GM19240 (cell line): Measurements from ENCODE around the gene PUSL1.

Experiments used
- DNase-seq: peaks from one replicate; pipeline ENCODE4 v3.0.0; 2011; ENCODE audit warnings: low spot score; ENCODE audit not compliant: insufficient read length

Gene PUSL1

DNA sequence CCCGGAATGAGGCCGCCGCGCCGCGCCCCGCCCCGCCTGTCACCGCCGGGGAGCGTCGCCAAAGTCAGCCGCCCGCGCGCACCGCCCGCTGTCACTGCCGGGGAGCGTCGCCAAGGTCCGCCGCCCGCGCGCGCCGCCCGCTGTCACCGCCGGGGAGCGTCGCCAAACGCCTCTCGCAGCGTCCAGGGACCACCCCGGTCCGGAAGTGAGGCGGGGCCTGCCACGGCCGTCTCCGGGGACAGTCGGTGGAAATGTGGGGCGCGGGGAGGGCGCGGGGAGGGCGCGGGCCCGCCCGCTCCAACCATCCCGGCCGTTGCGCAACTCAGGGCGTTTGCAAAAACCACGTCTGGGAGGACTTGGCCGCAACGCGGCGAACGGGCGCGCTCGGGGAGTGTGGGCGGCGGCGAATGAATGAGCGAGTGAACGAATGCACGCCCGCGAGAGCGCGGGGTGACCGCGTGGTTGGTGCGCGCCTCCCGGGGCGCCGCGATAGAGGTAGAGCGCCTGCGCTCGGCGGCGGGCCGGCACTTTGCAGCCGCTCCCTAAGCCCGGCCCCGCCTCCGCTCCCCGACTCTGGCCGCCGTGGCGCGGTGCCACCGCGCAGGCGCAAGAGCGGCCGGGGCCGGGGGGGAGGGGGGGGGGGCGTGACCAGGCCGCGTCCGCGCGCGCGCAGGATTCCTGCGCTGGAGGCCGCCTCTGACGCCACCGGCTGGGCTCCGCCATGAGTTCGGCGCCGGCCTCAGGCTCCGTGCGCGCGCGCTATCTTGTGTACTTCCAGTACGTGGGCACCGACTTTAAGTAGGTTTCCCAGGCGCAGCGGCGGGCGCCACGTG, at the start of gene PUSL1, which contains the start of gene ACAP3:
Gene PUSL1, plus strand, starts transcription at position 675 of the 833 bp plus-strand sequence. Its CDS starts 47 bp downstream, at position 722.
Gene ACAP3, minus strand, starts transcription at position 8 of the 833 bp plus-strand sequence. CDS start 115 bp downstream, outside the sequence.
- peak; percentile 96 for DNase-seq

DNA sequence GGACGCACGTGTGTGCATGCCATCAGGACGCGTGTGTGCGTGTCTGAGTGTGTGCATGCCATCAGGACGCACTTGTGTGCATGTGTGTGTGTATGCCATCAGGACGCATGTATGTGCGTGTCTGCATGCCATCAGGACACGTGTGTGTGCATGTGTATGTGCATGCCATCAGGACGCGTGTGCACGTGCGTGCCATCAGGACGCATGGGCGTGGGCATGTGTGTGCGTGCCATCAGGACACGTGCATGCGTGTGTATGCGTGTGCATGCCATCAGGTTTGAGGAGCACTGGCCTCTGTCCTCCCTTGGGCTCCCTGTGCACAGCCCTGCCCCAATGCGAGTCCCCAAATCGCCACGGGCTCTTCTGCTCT, 49.3 kb upstream of the PUSL1 start:
- no peak for DNase-seq

GRCh38 chr1:1259540-1259939, 48.9 kb upstream of the PUSL1 start:
- no peak for DNase-seq

- no peak for DNase-seq
Measured at GRCh38 chr1:1259951-1260600, 48.3 kb upstream of the PUSL1 start.

DNA sequence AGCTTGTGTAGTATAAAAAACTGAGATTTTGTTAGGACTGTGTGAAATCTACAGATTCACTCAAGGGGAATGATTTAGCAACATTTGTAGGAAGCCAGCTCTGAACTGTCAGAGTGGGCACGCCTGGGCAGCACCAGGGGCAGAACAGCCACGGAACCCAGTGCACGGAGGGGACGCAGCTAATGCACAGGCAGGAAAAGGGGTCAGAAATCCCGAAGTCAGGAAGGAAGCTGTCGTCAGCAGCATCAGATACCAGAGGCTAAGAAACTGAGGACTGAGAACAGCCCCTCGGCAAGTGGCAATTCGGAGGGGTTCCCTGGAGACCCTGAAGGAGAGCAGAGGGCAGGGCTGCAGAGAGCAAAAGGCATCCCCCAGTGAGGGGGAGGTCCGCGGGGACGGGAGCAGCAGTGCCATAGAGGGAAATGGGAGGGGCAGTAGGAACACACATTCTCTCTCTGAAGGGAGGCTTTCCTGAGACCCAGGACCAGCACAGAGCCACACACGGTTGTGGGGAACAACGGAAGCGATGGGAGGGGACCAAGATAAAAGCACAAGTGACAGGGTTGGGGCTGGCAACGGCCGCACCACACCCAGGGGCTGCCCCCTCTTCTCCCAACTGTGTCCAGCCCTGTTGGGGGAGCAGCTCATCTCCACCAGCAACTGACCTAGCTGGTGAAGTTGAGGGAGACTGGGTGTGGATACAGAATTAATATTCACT, 47.4 kb upstream of the PUSL1 start:
- DNase-seq, result no peak

DNA sequence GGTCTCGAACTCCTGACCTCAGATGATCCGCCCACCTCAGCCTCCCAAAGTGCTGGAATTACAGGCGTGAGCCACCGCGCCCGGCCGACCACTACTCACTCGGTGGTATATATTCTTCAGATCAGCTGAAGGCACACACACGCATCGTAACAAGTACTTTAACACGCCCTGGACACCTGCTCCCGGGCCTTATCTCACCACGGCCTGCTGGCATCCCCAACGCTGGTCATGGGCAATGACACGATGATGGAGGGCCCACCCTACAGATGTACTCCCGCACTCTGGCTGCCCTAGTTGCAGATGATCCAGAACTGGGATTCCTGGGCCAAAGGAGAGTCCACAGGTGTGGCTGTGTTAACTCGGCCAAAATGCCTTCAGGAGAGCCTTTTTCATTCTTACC, 46.3 kb upstream of the PUSL1 start:
- DNase-seq, result no peak

GRCh38 chr1:1262758-1263157, 45.6 kb upstream of the PUSL1 start:
- no peak for DNase-seq

- DNase-seq, result no peak
Measured at GRCh38 chr1:1264026-1264425, 44.4 kb upstream of the PUSL1 start.

GRCh38 chr1:1264868-1265272, 43.5 kb upstream of the PUSL1 start:
- no peak for DNase-seq

- DNase-seq, result no peak
Measured at GRCh38 chr1:1267488-1268283, 40.7 kb upstream of the PUSL1 start.

DNA sequence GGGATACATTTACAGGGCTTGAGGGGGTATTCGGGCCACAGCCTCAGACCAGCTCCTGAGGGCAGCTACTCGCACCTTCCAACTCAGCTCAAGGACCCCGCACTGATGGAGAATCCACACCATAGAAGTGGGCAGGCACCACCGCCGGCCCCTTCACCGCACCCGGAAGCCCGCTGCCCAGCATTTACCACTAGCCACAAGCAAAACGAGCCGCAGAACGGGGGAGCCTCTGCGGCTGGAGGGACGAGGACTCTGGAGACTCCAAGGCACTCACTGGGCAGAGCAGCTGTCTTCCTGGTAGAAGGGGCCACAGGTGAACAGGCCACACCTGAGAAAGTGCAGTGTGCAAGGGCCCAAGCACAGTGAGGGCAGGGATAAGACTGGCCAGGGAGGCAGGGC, 40.1 kb upstream of the PUSL1 start:
- no peak for DNase-seq

DNA sequence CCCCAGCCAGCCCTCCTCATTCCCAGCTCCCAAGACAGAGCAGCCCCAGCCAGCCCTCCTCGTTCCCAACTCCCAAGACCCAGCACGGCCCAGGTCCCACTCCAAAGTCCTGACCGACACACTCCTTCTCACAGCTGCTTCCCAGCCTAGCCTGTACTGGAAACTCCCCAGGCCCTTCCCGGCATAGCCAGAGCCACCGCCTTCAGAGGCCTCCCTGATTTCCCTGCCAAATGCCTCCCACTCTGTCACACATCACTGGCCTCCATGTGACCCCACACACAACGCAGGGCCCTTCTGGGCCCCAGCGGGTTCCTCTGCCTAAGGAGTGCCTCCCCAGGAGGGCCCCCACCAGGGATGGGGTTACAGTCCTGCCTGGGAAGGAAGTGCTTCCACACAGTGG, 37.6 kb upstream of the PUSL1 start:
- DNase-seq, result no peak

DNA sequence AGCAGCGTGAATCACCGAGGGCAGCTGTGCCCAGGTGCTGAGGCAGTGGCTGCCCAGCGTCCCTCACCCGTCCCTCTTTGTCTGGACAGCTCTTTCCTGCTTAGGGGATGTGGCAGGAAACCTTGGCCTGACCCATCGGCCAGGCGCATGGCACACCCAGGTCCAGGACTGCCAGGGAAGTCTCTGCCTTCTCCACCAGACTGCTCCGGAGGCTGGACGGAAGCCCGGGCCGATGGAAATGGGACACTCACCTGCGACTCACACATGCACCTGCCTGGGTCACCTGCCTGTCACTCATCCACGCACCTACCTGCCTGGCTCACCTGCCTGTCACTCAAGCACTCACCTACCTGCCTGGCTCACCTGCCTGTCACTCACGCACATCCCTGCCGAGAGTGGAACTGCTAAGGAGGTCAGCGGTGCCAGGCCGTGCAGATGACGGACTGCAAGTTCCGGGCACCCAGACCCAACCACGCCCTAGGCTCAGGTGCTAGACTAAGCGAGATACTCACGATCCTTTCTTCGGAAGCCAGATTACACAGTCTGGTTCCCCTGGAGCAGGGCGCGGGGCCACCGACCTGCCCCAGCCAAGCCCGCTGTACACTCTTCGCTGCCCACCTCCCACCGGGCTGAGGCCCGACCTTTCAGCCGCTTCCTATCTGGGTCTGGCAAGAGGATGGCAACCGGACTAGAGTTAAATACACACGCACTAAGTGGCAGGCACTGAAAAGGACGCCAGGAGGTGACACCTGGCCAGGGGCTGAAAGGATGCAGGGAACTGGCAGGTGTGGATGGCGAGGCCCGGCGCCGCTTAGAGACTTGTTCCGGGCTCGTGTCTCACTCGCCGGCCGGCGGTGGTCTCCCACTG, 35.8 kb upstream of the PUSL1 start:
- DNase-seq, result no peak

GRCh38 chr1:1273209-1273511, 35.2 kb upstream of the PUSL1 start:
- DNase-seq, result no peak

DNA sequence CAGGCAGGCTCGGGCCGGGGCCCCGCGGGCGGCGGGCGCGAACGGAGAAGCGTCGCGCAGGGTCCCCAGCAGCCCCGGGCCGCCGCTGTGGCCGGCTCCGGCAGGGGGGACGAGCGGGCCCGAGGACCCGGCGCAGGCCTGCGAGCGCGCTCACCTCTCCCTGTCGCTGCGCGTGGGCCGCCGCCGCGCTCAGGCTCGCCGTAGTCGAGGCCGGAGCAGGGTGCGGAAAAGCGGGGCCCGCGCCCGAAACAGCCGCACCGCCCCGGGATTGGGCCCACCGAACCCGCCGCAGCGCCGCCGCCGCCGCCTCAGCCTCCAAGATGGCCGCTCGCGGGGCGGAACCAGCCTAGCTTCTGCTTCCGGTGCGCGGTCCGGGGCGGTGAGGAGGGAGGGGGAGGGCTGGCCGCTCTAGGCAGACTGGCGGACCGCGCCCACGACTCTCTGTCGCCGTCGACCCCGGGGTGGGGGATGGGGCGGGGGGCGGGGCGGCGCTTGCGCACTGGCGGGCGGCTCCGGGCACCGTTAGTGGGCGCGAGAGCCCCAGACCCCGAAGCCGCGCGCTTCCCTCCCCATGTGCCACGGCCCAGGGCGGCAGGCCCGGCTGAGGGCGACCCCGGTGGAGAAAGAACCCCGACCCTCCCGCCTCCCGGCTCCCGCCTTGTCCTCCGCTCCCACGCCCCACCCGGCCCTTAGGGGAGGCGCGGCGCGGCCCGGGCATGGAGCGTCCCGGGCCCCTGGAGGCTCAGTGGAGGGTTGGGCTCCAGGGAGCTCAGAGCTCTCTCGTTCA, 34.7 kb upstream of the PUSL1 start, which contains the start of gene UBE2J2:
Gene UBE2J2, minus strand, starts transcription at position 343 of the 787 bp plus-strand sequence. CDS start 5,862 bp downstream, outside the sequence.
- peak; percentile 98 for DNase-seq

DNA sequence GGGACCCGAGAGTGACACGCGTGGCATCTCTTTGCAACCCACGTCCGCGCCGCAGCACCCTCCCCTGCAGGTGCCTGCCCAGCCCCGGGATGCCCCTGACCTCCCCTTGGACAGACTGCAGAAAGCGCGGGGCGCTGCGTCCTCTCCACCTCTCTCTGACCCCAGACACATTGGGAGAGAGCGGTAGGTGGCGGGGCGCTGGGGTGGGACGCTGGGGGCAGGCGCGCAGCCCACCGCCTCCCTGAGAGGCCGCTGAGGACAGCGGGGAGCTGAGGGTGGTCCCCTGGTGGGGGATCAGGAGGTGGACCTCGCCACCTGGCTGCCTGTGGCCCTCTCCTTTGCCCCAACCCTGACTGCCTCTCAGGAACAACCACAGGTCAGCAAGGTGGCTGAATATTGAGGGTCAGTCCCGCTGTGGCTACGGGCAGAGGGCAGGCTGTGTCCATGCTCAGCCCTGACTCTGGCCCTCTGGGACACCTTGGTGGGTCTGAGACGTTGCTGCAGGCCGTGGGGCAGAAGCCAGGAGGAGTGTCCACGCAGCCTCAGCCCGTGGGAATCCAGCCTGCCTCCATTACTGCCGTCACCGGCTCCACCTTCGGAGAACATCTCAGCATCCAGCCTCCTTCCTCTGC, 34.0 kb upstream of the PUSL1 start:
- no peak for DNase-seq

DNA sequence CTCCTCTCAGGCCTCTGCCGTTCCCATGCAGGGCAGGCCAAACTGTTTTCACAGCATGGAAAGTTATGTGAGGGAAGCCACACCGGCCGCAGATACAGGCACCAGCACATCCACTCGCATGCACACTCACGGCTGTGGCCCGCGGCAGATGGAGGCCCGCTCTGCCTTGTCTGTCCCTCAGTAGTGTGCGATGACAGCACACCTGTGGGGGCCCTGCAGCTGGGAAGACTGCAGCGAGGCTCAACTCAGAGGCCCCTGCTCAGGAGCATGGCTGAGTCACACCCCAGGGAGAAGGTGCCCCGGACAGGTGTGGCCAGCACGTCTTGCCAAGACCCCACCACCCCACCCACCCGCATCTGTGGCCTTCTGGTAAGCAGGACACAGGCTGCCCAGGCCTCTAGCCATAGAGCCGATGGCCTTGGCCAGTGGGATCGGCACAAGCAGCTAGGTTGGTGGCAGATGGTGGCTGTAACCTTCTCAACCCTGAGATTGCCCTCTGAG, 33.4 kb upstream of the PUSL1 start:
- DNase-seq, result no peak

DNA sequence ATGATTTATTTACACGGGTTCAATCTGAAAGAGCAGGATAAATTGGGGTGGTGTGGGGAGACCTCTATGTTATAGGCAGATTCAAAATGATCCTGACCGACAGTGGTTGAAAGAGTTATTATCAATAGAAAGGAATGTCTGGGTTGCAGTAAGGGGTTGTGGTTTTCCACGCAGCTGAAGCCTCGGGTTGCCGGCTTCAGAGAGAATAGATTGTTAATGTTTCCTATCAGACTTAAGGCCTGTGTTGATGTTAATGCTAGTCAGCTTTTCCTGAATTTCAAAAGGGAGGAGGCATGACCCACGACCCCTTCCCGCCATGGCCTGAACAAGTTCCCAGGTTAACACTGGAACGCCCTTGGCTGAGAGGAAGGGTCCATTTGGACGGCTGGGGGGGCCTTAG, 32.6 kb upstream of the PUSL1 start:
- no peak for DNase-seq

DNA sequence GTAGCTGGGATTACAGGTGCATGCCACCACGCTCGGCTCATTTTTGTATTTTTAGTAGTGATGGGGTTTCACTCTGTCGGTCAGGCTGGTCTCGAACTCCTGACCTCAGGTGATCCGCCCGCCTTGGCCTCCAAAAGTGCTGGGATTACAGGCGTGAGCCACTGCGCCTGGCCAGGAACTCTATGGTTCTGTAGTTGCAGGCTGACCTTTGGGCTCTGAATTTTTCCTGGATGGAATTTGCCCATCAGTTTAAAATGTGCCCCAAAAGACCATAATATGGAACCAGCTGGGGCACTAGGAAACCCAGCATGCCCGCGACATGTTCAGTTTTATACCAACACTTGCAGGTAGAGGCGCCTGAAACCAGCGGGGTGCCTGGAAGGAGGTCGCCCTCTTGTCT, 29.8 kb upstream of the PUSL1 start:
- no peak for DNase-seq
